A549 treated with ZK216348 at 1 μM for 4 hours (cell line): ENCODE data around the gene PCDH1. TPM values are rescaled to one million over a fixed set of nuclear protein-coding genes. Genes with fewer than 3 reads are reported as not detected.

Source experiments
- total RNA-seq: library from RNA; stranded (reverse); fragments of 200-300 nt; extraction: Qiagen RNA extraction; gene quantifications from 5 replicates; pipeline ENCODE4 v1.2.3, GENCODE V29; 2022; ENCODE audit warnings: low read depth

PCDH1 gene
- total RNA-seq, result 1.6 to 4.8 TPM (median 3.1 TPM) in 5 replicates

GRCh38 chr5:141878186-141878710, at the start of gene PCDH1:
Gene PCDH1, minus strand, starts transcription at chr5:141878410. Its CDS starts 148 bp downstream, at chr5:141878262.

DNA sequence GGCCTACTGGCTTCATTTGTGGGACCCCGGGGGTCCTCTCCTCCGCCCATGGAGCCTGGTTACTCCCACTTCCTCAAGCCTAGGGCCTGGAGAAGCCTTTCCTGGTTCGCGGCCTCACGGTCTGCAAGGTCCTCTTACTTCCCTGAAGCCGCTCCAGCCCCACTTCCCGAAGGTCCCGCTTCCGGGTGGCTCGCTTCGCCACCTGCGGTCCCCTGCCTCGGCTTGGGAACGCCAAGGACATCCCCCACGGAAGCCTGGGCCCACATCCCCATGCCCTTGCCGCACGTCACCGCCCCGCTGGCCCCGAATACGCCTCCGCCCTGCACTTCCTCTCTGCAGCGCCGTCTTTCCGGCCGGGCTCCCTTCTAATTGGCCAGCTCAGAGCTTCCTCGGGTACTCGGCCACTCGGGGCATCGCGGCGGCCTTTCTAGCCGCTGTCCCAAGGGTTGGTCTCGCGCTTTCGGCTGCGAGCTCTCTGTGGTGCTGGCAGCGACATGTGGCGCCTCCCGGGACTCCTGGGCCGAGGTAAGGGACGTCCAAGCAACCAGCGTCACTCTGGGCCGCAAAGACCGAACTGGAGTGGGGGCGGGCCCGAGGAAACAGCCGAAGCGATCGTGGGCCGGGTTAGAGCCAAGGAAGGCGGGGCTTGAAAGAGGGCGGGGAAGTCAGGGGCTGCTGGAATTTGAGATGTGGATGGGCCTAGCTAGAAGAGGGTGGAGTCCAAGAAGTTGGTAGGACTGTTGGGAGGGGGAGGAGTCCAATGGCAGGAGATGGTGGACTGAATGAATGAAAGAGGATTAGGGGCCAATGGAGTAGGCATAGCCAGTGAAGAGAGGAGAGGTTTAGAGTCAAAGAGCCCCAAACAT, 45.5 kb upstream of the PCDH1 start, which contains the start of gene DELE1:
Gene DELE1 (plus strand): TSS at position 424 of the 866 bp plus-strand sequence. CDS start 71 bp downstream, at position 495.

Other genes starting within 250 kb of the PCDH1 start
- gene HDAC3, start 241.6 kb downstream of the PCDH1 start, total RNA-seq, result 46.9 to 50.4 TPM (median 48.8 TPM) in 5 replicates
- 2.2 to 5.2 TPM (median 3.9 TPM) in 5 replicates for gene RELL2, start 241.4 kb downstream of the PCDH1 start, total RNA-seq
- 7.9 to 14.2 TPM (median 9.6 TPM) in 5 replicates for gene FCHSD1, start 227.0 kb downstream of the PCDH1 start, total RNA-seq
- 2.2 to 5.9 TPM (median 4.8 TPM) in 5 replicates for gene ARAP3, start 196.2 kb downstream of the PCDH1 start, total RNA-seq
- 38.5 to 65.4 TPM (median 56.0 TPM) in 5 replicates for gene DELE1, start 45.5 kb upstream of the PCDH1 start, total RNA-seq
- gene PCDH12, start 79.8 kb upstream of the PCDH1 start, total RNA-seq, result 0.02 TPM in 1 of 5 replicates, not detected in the others
- gene RNF14, start 90.7 kb upstream of the PCDH1 start, total RNA-seq, result 45.9 to 61.4 TPM (median 55.0 TPM) in 5 replicates
- 61.0 to 76.4 TPM (median 65.2 TPM) in 5 replicates for gene GNPDA1, start 134.6 kb upstream of the PCDH1 start, total RNA-seq
- 36.6 to 57.2 TPM (median 51.9 TPM) in 5 replicates for gene NDFIP1, start 230.4 kb upstream of the PCDH1 start, total RNA-seq